ENCODE results near the gene PYDC1.
"Not testable (repeated sequence)": the region's sequence is repeated elsewhere in the genome, so short reads cannot be mapped to it uniquely, and the experiment has no call there.

Gene PYDC1

GRCh38 chr16:31185339-31185738 lies 31.6 kb downstream of the PYDC1 start:
- in situ Hi-C loops (cut with HindIII; ENCODE audit: low pct_ligation_motif_present, low pct_unique_long_range_greater_than_20kb, low sequenced_read_pairs), result no loop called here
- no peak for DNase-seq

- no peak for DNase-seq
Observed at GRCh38 chr16:31184888-31185287, 32.0 kb downstream of the PYDC1 start.

GRCh38 chr16:31183432-31184428 lies 33.2 kb downstream of the PYDC1 start:
- in situ Hi-C loops (cut with HindIII; ENCODE audit: low pct_ligation_motif_present, low pct_unique_long_range_greater_than_20kb, low sequenced_read_pairs), result no loop called here
- DNase-seq, result no peak

More at GRCh38 chr16:31184888-31185287, 32.0 kb downstream of the PYDC1 start:
- in situ Hi-C loops (cut with HindIII; ENCODE audit: low pct_ligation_motif_present, low pct_unique_long_range_greater_than_20kb, low sequenced_read_pairs), result no loop called here

GRCh38 chr16:31182391-31182790 lies 34.5 kb downstream of the PYDC1 start:
- in situ Hi-C loops (cut with HindIII; ENCODE audit: low pct_ligation_motif_present, low pct_unique_long_range_greater_than_20kb, low sequenced_read_pairs), result no loop called here
- DNase-seq, result no peak

GRCh38 chr16:31181102-31181830 lies 35.7 kb downstream of the PYDC1 start:
- DNase-seq, result peak; percentile 58
- in situ Hi-C loops (cut with HindIII; ENCODE audit: low pct_ligation_motif_present, low pct_unique_long_range_greater_than_20kb, low sequenced_read_pairs), result no loop called here

- peak; percentile 93 for DNase-seq
- in situ Hi-C loops (cut with HindIII; ENCODE audit: low pct_ligation_motif_present, low pct_unique_long_range_greater_than_20kb, low sequenced_read_pairs), result no loop called here
Observed at GRCh38 chr16:31179747-31180459, 37.0 kb downstream of the PYDC1 start, which contains the start of gene FUS. Gene FUS, plus strand, starts transcription at chr16:31180139. Its CDS starts 76 bp downstream, at chr16:31180215.

- DNase-seq, result no peak
Observed at GRCh38 chr16:31179219-31179746, 37.7 kb downstream of the PYDC1 start.

GRCh38 chr16:31177136-31177535 lies 39.8 kb downstream of the PYDC1 start:
- DNase-seq, result peak; percentile 100
- in situ Hi-C loops (cut with HindIII; ENCODE audit: low pct_ligation_motif_present, low pct_unique_long_range_greater_than_20kb, low sequenced_read_pairs), result no loop called here

More at GRCh38 chr16:31179219-31179746, 37.7 kb downstream of the PYDC1 start:
- in situ Hi-C loops (cut with HindIII; ENCODE audit: low pct_ligation_motif_present, low pct_unique_long_range_greater_than_20kb, low sequenced_read_pairs), result no loop called here

- in situ Hi-C loops (cut with HindIII; ENCODE audit: low pct_ligation_motif_present, low pct_unique_long_range_greater_than_20kb, low sequenced_read_pairs); DNase-seq: not testable (repeated sequence)
Observed at GRCh38 chr16:31170048-31170447, 46.9 kb downstream of the PYDC1 start.

- in situ Hi-C loops (cut with HindIII; ENCODE audit: low pct_ligation_motif_present, low pct_unique_long_range_greater_than_20kb, low sequenced_read_pairs), result no loop called here
Observed at GRCh38 chr16:31168848-31169247, 48.1 kb downstream of the PYDC1 start.

GRCh38 chr16:31167315-31167714 lies 49.6 kb downstream of the PYDC1 start:
- in situ Hi-C loops (cut with HindIII; ENCODE audit: low pct_ligation_motif_present, low pct_unique_long_range_greater_than_20kb, low sequenced_read_pairs), result no loop called here

More at GRCh38 chr16:31168848-31169247, 48.1 kb downstream of the PYDC1 start:
- no peak for DNase-seq

More at GRCh38 chr16:31167315-31167714, 49.6 kb downstream of the PYDC1 start:
- no peak for DNase-seq
